Thymus (tissue), 11 donors: Measurements from ENCODE around the gene METTL8. TPM values are rescaled to one million over a fixed set of nuclear protein-coding genes. Genes with fewer than 3 reads are reported as not detected.

Source experiments
- DNase-seq, 9 donors: peaks; one replicate each; pipeline ENCODE4 v3.0.0-alpha.2; 2013; ENCODE audit warnings: low spot score in 9 of 9, low read depth in 6 of 9, missing footprints in 1 of 9
- H3K27ac ChIP-seq, 2 donors: one replicate each; pipeline ENCODE4 v1.5.1; 2013; ENCODE audit warnings: control low read depth in 1 of 2, low read depth in 1 of 2, low read length in 1 of 2, mild to moderate bottlenecking in 1 of 2, moderate library complexity in 1 of 2
- H3K27me3 ChIP-seq, 2 donors: one replicate each; pipeline ENCODE4 v1.5.1; 2013; ENCODE audit warnings: low read length in 1 of 2; ENCODE audit not compliant: control insufficient read depth in 2 of 2, insufficient read depth in 1 of 2
- H3K36me3 ChIP-seq, 2 donors: one replicate each; pipeline ENCODE4 v1.5.1; 2013; ENCODE audit warnings: low read length in 1 of 2, mild to moderate bottlenecking in 1 of 2, moderate library complexity in 1 of 2; ENCODE audit not compliant: control insufficient read depth in 2 of 2, insufficient read depth in 2 of 2
- H3K4me1 ChIP-seq, 2 donors: one replicate each; pipeline ENCODE4 v1.5.1; 2013; ENCODE audit warnings: low read length in 2 of 2; ENCODE audit not compliant: control insufficient read depth in 2 of 2, insufficient read depth in 2 of 2
- H3K4me3 ChIP-seq, 2 donors: one replicate each; pipeline ENCODE4 v1.5.1; 2013; ENCODE audit warnings: low read length in 2 of 2, control low read depth in 1 of 2, mild to moderate bottlenecking in 1 of 2
- H3K9me3 ChIP-seq, 2 donors: one replicate each; pipeline ENCODE4 v1.5.1; 2013; ENCODE audit warnings: low read length in 1 of 2, mild to moderate bottlenecking in 1 of 2; ENCODE audit not compliant: control insufficient read depth in 2 of 2, insufficient read depth in 1 of 2
- WGBS: extraction: QIAGEN DNeasy Blood & Tissue Kit; methylation state at CpG from one replicate; pipeline ENCODE4 v1.1.7; 2013; 5-methylcytosine and 5-hydroxymethylcytosine counted together
- polyA plus RNA-seq: library from polyadenylated mRNA; stranded (reverse); fragments of 200-250 nt; gene quantifications from one replicate; pipeline ENCODE4 v1.2.3, GENCODE V29; 2013
- total RNA-seq: library from RNA; stranded (reverse); fragments of 120-200 nt; gene quantifications from one replicate; pipeline ENCODE4 v1.2.4, GENCODE V29; 2013
- donor health status: healthy.

METTL8 gene
- total and polyA plus RNA-seq, 2 donors, result 12.1 to 12.3 TPM

- no peak for DNase-seq
- Histone ChIP-seq H3K27ac (no peak overlapping the region), H3K4me3 (no peak overlapping the region), H3K36me3 (no peaks in the 10 kb centered on the region), H3K9me3 (no peaks in the 10 kb centered on the region), H3K4me1 (no peaks in the 10 kb centered on the region), H3K27me3 (no peaks in the 10 kb centered on the region)
- 98% methylated on average over 2 of the region's 2 CpGs for WGBS
Observed at GRCh38 chr2:171274757-171275156, 159.0 kb downstream of the METTL8 start.

GRCh38 chr2:171271971-171272436 is 161.8 kb downstream of the METTL8 start:
- H3K27ac ChIP-seq, result no peak overlapping the region

GRCh38 chr2:171271386-171271785 is 162.4 kb downstream of the METTL8 start:
- DNase-seq, result no peak
- no peak overlapping the region for H3K27ac ChIP-seq
- H3K4me3 ChIP-seq, result no peak overlapping the region
- H3K4me1 ChIP-seq, result no peaks in the 10 kb centered on the region
- H3K27me3 ChIP-seq, result no peaks in the 10 kb centered on the region
- no peaks in the 10 kb centered on the region for H3K36me3 ChIP-seq
- WGBS, result 97% methylated on average over 1 of the region's 1 CpG
- H3K9me3 ChIP-seq, result no peaks in the 10 kb centered on the region

More at GRCh38 chr2:171271971-171272436, 161.8 kb downstream of the METTL8 start:
- no peak for DNase-seq
- Histone ChIP-seq H3K36me3 (no peaks in the 10 kb centered on the region), H3K9me3 (no peaks in the 10 kb centered on the region), H3K27me3 (no peaks in the 10 kb centered on the region), H3K4me3 (no peak overlapping the region), H3K4me1 (no peaks in the 10 kb centered on the region)
- 94% methylated on average over 1 of the region's 1 CpG for WGBS

GRCh38 chr2:171267855-171268629 is 165.7 kb downstream of the METTL8 start:
- DNase-seq, result no peak
- 87% methylated on average over 4 of the region's 4 CpGs for WGBS
- Histone ChIP-seq H3K36me3 (no peaks in the 10 kb centered on the region), H3K4me1 (no peaks in the 10 kb centered on the region), H3K27me3 (no peaks in the 10 kb centered on the region), H3K4me3 (no peak overlapping the region), H3K9me3 (no peaks in the 10 kb centered on the region), H3K27ac (no peak overlapping the region)

Other genes with a start within 250 kb of the METTL8 start
- gene DCAF17, start 236 bp upstream of the METTL8 start, total RNA-seq, result 14.7 TPM
- 7.9 TPM for gene DCAF17, start 236 bp upstream of the METTL8 start, polyA plus RNA-seq
- 14.9 TPM for gene CYBRD1, start 88.5 kb upstream of the METTL8 start, total RNA-seq
- gene CYBRD1, start 88.5 kb upstream of the METTL8 start, polyA plus RNA-seq, result 80.7 TPM